WI38 (cell line): ENCODE results near the gene PPM1E.
"Not testable (repeated sequence)": the region's sequence is repeated elsewhere in the genome, so short reads cannot be mapped to it uniquely, and the experiment has no call there.

Experiments
- H3K4me3 ChIP-seq: 2 replicates; pipeline ENCODE4 v1.5.1; 2011; ENCODE audit warnings: low read depth, mild to moderate bottlenecking, control low read depth, low read length
- CTCF ChIP-seq: IDR thresholded peaks from 2 replicates; pipeline ENCODE4 v1.5.1; 2012; ENCODE audit warnings: low read depth, mild to moderate bottlenecking, control low read depth, low read length

The PPM1E gene

GRCh38 chr17:58756246-58757161 is 850 bp downstream of the PPM1E start:
- peak overlapping the region; percentile 59 for H3K4me3 ChIP-seq
- no peak for TF ChIP-seq CTCF

- TF ChIP-seq CTCF: no peak
- no peak overlapping the region for H3K4me3 ChIP-seq
Observed at GRCh38 chr17:58757162-58757613, 1.5 kb downstream of the PPM1E start.

- no peak for TF ChIP-seq CTCF
- no peak overlapping the region for H3K4me3 ChIP-seq
Observed at GRCh38 chr17:58758890-58759289, 3.2 kb downstream of the PPM1E start.

- no peak for TF ChIP-seq CTCF
- H3K4me3 ChIP-seq: no peak overlapping the region
Observed at GRCh38 chr17:58759522-58759921, 3.9 kb downstream of the PPM1E start.

GRCh38 chr17:58760248-58760647 is 4.6 kb downstream of the PPM1E start:
- no peak overlapping the region for H3K4me3 ChIP-seq
- TF ChIP-seq CTCF: no peak

GRCh38 chr17:58763263-58763662 is 7.6 kb downstream of the PPM1E start:
- H3K4me3 ChIP-seq: no peak overlapping the region
- no peak for TF ChIP-seq CTCF

- no peak for TF ChIP-seq CTCF
- no peak overlapping the region for H3K4me3 ChIP-seq
Observed at GRCh38 chr17:58764373-58764772, 8.7 kb downstream of the PPM1E start.

GRCh38 chr17:58778482-58778881 is 22.8 kb downstream of the PPM1E start:
- not testable (repeated sequence) for H3K4me3 ChIP-seq
